Measurements from ENCODE around the gene CDC42BPB. TPM values are rescaled to one million over a fixed set of nuclear protein-coding genes. Genes with fewer than 3 reads are reported as not detected.

CDC42BPB gene
- polyA plus RNA-seq, 1 of the 3 experiments (the other 2 are of a cell fraction): 61.6 TPM

DNA sequence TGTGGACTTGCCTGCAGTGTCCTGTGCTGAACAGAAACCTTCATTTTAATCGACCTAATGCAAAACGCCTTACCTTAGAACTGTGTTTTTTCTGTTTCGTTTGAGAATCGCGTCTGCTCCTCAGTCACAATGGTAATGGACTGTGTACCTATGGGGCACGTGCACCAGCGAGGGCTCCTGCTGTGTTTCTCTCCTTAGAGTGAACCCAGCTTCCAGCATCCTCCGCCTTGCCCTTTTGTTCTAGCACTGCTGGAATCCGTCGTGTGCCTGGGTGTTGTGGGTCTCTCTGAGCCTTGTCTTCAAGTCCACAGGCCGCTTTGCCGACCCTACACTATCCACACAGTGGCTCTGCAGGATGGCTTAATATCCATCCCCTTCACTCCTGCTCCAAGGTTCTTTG lies 131.2 kb downstream of the CDC42BPB start (continued):
- TF ChIP-seq, protein P1, sequence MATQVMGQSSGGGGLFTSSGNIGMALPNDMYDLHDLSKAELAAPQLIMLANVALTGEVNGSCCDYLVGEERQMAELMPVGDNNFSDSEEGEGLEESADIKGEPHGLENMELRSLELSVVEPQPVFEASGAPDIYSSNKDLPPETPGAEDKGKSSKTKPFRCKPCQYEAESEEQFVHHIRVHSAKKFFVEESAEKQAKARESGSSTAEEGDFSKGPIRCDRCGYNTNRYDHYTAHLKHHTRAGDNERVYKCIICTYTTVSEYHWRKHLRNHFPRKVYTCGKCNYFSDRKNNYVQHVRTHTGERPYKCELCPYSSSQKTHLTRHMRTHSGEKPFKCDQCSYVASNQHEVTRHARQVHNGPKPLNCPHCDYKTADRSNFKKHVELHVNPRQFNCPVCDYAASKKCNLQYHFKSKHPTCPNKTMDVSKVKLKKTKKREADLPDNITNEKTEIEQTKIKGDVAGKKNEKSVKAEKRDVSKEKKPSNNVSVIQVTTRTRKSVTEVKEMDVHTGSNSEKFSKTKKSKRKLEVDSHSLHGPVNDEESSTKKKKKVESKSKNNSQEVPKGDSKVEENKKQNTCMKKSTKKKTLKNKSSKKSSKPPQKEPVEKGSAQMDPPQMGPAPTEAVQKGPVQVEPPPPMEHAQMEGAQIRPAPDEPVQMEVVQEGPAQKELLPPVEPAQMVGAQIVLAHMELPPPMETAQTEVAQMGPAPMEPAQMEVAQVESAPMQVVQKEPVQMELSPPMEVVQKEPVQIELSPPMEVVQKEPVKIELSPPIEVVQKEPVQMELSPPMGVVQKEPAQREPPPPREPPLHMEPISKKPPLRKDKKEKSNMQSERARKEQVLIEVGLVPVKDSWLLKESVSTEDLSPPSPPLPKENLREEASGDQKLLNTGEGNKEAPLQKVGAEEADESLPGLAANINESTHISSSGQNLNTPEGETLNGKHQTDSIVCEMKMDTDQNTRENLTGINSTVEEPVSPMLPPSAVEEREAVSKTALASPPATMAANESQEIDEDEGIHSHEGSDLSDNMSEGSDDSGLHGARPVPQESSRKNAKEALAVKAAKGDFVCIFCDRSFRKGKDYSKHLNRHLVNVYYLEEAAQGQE (IDR thresholded peaks at IDR 0.05; ENCODE audit: low read depth, low read length): no peak
- TF ChIP-seq RXRA (IDR thresholded peaks at IDR 0.05; ENCODE audit: borderline replicate concordance, low read depth): no peak

DNA sequence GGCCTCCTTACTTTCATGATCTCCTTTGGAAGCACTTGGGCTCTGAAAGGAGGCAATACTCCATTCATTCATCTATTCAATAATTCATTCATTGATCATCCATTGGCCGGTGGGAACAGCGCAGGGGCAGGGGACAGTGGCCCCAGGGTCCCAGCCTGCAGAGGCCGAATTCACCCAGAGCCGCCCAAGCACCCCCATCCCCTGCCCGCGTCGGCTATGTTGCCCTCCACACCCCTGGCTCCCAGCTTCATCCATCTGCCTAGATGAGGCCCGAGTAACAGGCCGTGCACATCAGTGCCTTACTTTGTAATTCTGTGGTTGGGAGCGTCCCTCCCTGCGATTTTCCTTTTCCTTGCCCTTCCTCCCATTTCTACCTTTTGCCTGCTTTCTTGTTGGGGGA lies 131.7 kb downstream of the CDC42BPB start:
- Histone ChIP-seq H3K9me3 (no peaks in the 10 kb centered on the region), H3K9ac (no peak overlapping the region), H3K9me2 (no peaks in the 10 kb centered on the region), H3K36me3 (replicated peaks in 1 of 2; ENCODE audit: control insufficient read depth in 1 of 2, insufficient read depth in 2 of 2, low read length in 1 of 2) (no peaks in the 10 kb centered on the region), H3K27ac (ENCODE audit: low read depth in 2 of 2, low read length in 1 of 2) (no peak overlapping the region), H2AFZ (ENCODE audit: low read depth) (no peak overlapping the region), H4K20me1 (ENCODE audit: insufficient read depth) (no peaks in the 10 kb centered on the region), H3K4me3 (ENCODE audit: low read depth in 2 of 2, low read length in 1 of 2) (no peak overlapping the region), H3K4me1 (ENCODE audit: control insufficient read depth in 1 of 2, insufficient read depth in 2 of 2, low read depth in 1 of 2, low read length in 1 of 2) (peaks cover 0 to 8% of the 10 kb centered on the region in 2 experiments; a peak in 1 of 4 replicates), H3K27me3 (ENCODE audit: insufficient read depth) (peaks cover 5% of the 10 kb centered on the region; the same call in 1 of the 2 replicates), H3K4me2 (no peak overlapping the region), H3F3A (replicated peaks; ENCODE audit: insufficient read depth) (no peaks in the 10 kb centered on the region), H3K79me2 (ENCODE audit: insufficient read depth) (no peaks in the 10 kb centered on the region)
- 90% methylated on average over 8 of the region's 11 CpGs for WGBS (ENCODE audit: low lambda C conversion rate)
- TF ChIP-seq SIN3A (IDR thresholded peaks at IDR 0.05; ENCODE audit: borderline replicate concordance, low read depth, low read length): no peak
- no peak for TF ChIP-seq ELF1 (IDR thresholded peaks at IDR 0.05)
- TF ChIP-seq NRF1 (IDR thresholded peaks at IDR 0.05; ENCODE audit: low read depth, low read length): no peak
- TF ChIP-seq, protein P2, sequence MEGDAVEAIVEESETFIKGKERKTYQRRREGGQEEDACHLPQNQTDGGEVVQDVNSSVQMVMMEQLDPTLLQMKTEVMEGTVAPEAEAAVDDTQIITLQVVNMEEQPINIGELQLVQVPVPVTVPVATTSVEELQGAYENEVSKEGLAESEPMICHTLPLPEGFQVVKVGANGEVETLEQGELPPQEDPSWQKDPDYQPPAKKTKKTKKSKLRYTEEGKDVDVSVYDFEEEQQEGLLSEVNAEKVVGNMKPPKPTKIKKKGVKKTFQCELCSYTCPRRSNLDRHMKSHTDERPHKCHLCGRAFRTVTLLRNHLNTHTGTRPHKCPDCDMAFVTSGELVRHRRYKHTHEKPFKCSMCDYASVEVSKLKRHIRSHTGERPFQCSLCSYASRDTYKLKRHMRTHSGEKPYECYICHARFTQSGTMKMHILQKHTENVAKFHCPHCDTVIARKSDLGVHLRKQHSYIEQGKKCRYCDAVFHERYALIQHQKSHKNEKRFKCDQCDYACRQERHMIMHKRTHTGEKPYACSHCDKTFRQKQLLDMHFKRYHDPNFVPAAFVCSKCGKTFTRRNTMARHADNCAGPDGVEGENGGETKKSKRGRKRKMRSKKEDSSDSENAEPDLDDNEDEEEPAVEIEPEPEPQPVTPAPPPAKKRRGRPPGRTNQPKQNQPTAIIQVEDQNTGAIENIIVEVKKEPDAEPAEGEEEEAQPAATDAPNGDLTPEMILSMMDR (IDR thresholded peaks at IDR 0.05): no peak
- no peak for TF ChIP-seq EP300 (IDR thresholded peaks at IDR 0.05; ENCODE audit: borderline replicate concordance in 1 of 2, low read depth in 1 of 2, low read length in 1 of 2)
- no peak for TF ChIP-seq POLR2AphosphoS5 (IDR thresholded peaks at IDR 0.05; ENCODE audit: low read depth, low read length)
- TF ChIP-seq GABPA (IDR thresholded peaks at IDR 0.05; ENCODE audit: low read depth): no peak
- no peak for TF ChIP-seq MEF2A (IDR thresholded peaks at IDR 0.05; ENCODE audit: borderline replicate concordance, low read depth)
- no peak for TF ChIP-seq RXRA (IDR thresholded peaks at IDR 0.05; ENCODE audit: borderline replicate concordance, low read depth)
- TF ChIP-seq, protein P3, sequence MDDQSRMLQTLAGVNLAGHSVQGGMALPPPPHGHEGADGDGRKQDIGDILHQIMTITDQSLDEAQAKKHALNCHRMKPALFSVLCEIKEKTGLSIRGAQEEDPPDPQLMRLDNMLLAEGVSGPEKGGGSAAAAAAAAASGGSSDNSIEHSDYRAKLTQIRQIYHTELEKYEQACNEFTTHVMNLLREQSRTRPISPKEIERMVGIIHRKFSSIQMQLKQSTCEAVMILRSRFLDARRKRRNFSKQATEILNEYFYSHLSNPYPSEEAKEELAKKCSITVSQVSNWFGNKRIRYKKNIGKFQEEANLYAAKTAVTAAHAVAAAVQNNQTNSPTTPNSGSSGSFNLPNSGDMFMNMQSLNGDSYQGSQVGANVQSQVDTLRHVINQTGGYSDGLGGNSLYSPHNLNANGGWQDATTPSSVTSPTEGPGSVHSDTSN (IDR thresholded peaks at IDR 0.05): no peak
- no peak for TF ChIP-seq RFX5 (IDR thresholded peaks at IDR 0.05; ENCODE audit: low read length)
- no peak for TF ChIP-seq RCOR1 (IDR thresholded peaks at IDR 0.05; ENCODE audit: low read length)
- TF ChIP-seq, protein P4, sequence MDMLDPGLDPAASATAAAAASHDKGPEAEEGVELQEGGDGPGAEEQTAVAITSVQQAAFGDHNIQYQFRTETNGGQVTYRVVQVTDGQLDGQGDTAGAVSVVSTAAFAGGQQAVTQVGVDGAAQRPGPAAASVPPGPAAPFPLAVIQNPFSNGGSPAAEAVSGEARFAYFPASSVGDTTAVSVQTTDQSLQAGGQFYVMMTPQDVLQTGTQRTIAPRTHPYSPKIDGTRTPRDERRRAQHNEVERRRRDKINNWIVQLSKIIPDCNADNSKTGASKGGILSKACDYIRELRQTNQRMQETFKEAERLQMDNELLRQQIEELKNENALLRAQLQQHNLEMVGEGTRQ (IDR thresholded peaks at IDR 0.05; ENCODE audit: borderline replicate concordance, low read depth, low read length): no peak
- TF ChIP-seq TAF1 (IDR thresholded peaks at IDR 0.05; ENCODE audit: borderline replicate concordance, low read depth, low read length): no peak
- TF ChIP-seq, protein P5, sequence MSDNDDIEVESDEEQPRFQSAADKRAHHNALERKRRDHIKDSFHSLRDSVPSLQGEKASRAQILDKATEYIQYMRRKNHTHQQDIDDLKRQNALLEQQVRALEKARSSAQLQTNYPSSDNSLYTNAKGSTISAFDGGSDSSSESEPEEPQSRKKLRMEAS (IDR thresholded peaks at IDR 0.05; ENCODE audit: low read depth): no peak
- no peak for TF ChIP-seq SMC3 (IDR thresholded peaks at IDR 0.05; ENCODE audit: low read depth, low read length)
- no peak for TF ChIP-seq FOXM1 (IDR thresholded peaks at IDR 0.05; ENCODE audit: low read depth)
- no peak for TF ChIP-seq GATA2 (CRISPR knock-in tag; IDR thresholded peaks at IDR 0.05)
- no peak for DNase-seq
- POLR2A ChIA-PET: no interaction called here
- CTCF ChIA-PET: interaction anchor here (1.6 kb wide), 1 partner anchor 9 kb away, joined by 4 read pairs; no protein-coding TSS in a partner anchor
